Body of pancreas (tissue), 4 donors: ENCODE measurements around the gene RAB5IF. TPM values are rescaled to one million over a fixed set of nuclear protein-coding genes. Genes with fewer than 3 reads are reported as not detected.
A peak's percentile ranks its signal among the peaks of the same experiment; 100 is the strongest.

ENCODE experiments used
- ATAC-seq: fragments of 150-250 bp; one replicate; pipeline ENCODE4 v1.9.1; 2016
- DNase-seq, 4 donors: peaks; one replicate each; pipeline ENCODE4 v3.0.0-alpha.2; 2019
- H3K27ac ChIP-seq, 4 donors: fragments of 200-600 bp; sonication (generic); 1 replicate in 3 of 4; 2 replicates in 1 of 4; pipeline versions ENCODE4 v1.5.1 to v1.6.1; 2016 to 2019; ENCODE audit warnings: mild to moderate bottlenecking in 1 of 4, mixed read lengths in 1 of 4, moderate library complexity in 1 of 4
- H3K27me3 ChIP-seq, 2 donors: fragments of 200-600 bp; sonication (generic); one replicate each; pipeline ENCODE4 v1.6.0; 2016; ENCODE audit warnings: mild to moderate bottlenecking in 1 of 2
- H3K36me3 ChIP-seq, 2 donors: fragments of 200-600 bp; sonication (generic); replicated peaks in 1 of 2; 2 replicates each; pipeline ENCODE4 v1.5.1; 2016; ENCODE audit warnings: low read depth in 2 of 2; ENCODE audit not compliant: insufficient read depth in 1 of 2
- H3K4me1 ChIP-seq: fragments of 200-600 bp; sonication (generic); one replicate; pipeline ENCODE4 v1.6.0; 2016
- H3K4me3 ChIP-seq, 2 donors: fragments of 200-600 bp; sonication (generic); 1 replicate in 1 of 2; 2 replicates in 1 of 2; pipeline ENCODE4 v1.5.1; 2016 to 2019
- H3K9me3 ChIP-seq, 3 donors: fragments of 200-600 bp; sonication (generic); 1 replicate in 2 of 3; 2 replicates in 1 of 3; pipeline ENCODE4 v1.5.1; 2016
- CTCF ChIP-seq, 7 experiments: fragments of 450-650 bp in 4 of 7; fragments of 200-600 bp in 3 of 7; sonication (generic) in 3 of 7; IDR thresholded peaks; one replicate each; pipeline ENCODE4 v1.5.1; 2016 to 2019; ENCODE audit warnings: antibody characterized with exemption in 7 of 7
- POLR2A ChIP-seq, 3 donors: fragments of 450-650 bp; IDR thresholded peaks; one replicate each; pipeline ENCODE4 v1.6.1; 2016; ENCODE audit warnings: antibody characterized with exemption in 3 of 3, mild to moderate bottlenecking in 2 of 3
- WGBS, 2 donors: methylation state at CpG; one replicate each; pipeline ENCODE4 v1.1.5; 2017; 5-methylcytosine and 5-hydroxymethylcytosine counted together
- intact Hi-C: fragments of 100-400 bp; cut with DNase I; formaldehyde crosslinking; loops from one replicate; pipeline ENCODE4 v1.15.1; 2023
- total RNA-seq, 2 donors: library from RNA; depleted of rRNA; stranded (reverse); fragments of >200 nt; gene quantifications; one replicate each; pipeline ENCODE4 v1.1.0, GENCODE V29; 2016

Gene RAB5IF
- total RNA-seq, 2 donors from 2014 or later, result 27.0 to 42.0 TPM

- Histone ChIP-seq H3K27me3 (no peaks in the 10 kb centered on the region), H3K27ac (peak overlapping the region in 2 of 4 donors; percentile 42 to 61), H3K9me3 (no peaks in the 10 kb centered on the region), H3K4me3 (no peak overlapping the region), H3K4me1 (peaks cover 11% of the 10 kb centered on the region), H3K36me3 (peaks cover 0 to 19% of the 10 kb centered on the region in 2 donors)
- intact Hi-C loops, result no loop called here
- ATAC-seq, result peak; percentile 78
- whole genome bisulfite sequencing, 2 donors, result 23% methylated on average over 3 of the region's 3 CpGs; no CpG with 5 or more reads in 1 of the 2 donors
- peak; percentile 63 to 73 (median 71) for DNase-seq
- TF ChIP-seq POLR2A (IDR thresholded peaks at IDR 0.05) (no peak), CTCF (IDR thresholded peaks at IDR 0.05) (no peak)
These were observed 8.4 kb downstream of the RAB5IF start for GRCh38 chr20:36613974-36614373.

- no peak for DNase-seq
- peaks cover 0 to 14% of the 10 kb centered on the region in 2 donors for H3K36me3 ChIP-seq
- ATAC-seq, result no peak
- TF ChIP-seq POLR2A (IDR thresholded peaks at IDR 0.05), result no peak
- no peak for TF ChIP-seq CTCF (IDR thresholded peaks at IDR 0.05)
- H3K4me1 ChIP-seq, result peaks cover 11% of the 10 kb centered on the region
- intact Hi-C loops, result no loop called here
- no peak overlapping the region for H3K4me3 ChIP-seq
- no peaks in the 10 kb centered on the region for H3K9me3 ChIP-seq
- no peaks in the 10 kb centered on the region for H3K27me3 ChIP-seq
- 80 to 82% methylated on average over 11 to 14 of the region's 14 CpGs for WGBS, 2 donors
- peak overlapping the region in 2 of 4 donors; percentile 42 to 61 for H3K27ac ChIP-seq
These were observed 9.4 kb downstream of the RAB5IF start for GRCh38 chr20:36614781-36615557.

- no peak for DNase-seq
- intact Hi-C loops, result no loop called here
- peaks cover 16% of the 10 kb centered on the region for H3K4me1 ChIP-seq
- H3K36me3 ChIP-seq, result no peaks in the 10 kb centered on the region
- no peak overlapping the region for H3K27ac ChIP-seq
- no peak for ATAC-seq
- H3K27me3 ChIP-seq, result no peaks in the 10 kb centered on the region
- TF ChIP-seq CTCF (IDR thresholded peaks at IDR 0.05), result no peak
- TF ChIP-seq POLR2A (IDR thresholded peaks at IDR 0.05), result no peak
- no peak overlapping the region for H3K4me3 ChIP-seq
- H3K9me3 ChIP-seq, result no peaks in the 10 kb centered on the region
- 90 to 92% methylated on average over 5 of the region's 5 CpGs for WGBS, 2 donors
These were observed 15.3 kb downstream of the RAB5IF start for GRCh38 chr20:36620917-36621316.

GRCh38 chr20:36623444-36623843 is 17.9 kb downstream of the RAB5IF start:
- DNase-seq, result no peak
- intact Hi-C loops, result no loop called here
- peak overlapping the region in 1 of 4 donors; percentile 10 for H3K27ac ChIP-seq

More at GRCh38 chr20:36623444-36623843, 17.9 kb downstream of the RAB5IF start:
- Histone ChIP-seq H3K9me3 (no peaks in the 10 kb centered on the region), H3K4me3 (no peak overlapping the region), H3K4me1 (peaks cover 16% of the 10 kb centered on the region), H3K27me3 (no peaks in the 10 kb centered on the region), H3K36me3 (no peaks in the 10 kb centered on the region)
- no peak for TF ChIP-seq CTCF (IDR thresholded peaks at IDR 0.05)
- no peak for TF ChIP-seq POLR2A (IDR thresholded peaks at IDR 0.05)
- WGBS, 2 donors, result 64 to 66% methylated on average over 2 of the region's 2 CpGs
- ATAC-seq, result no peak
